ENCODE results near the gene IMPACT. TPM values are rescaled to one million over a fixed set of nuclear protein-coding genes. Genes with fewer than 3 reads are reported as not detected.

IMPACT gene
- total and polyA plus RNA-seq, 2 of the 4 experiments (the other 2 are of a cell fraction) = 11.8 to 13.8 TPM

DNA sequence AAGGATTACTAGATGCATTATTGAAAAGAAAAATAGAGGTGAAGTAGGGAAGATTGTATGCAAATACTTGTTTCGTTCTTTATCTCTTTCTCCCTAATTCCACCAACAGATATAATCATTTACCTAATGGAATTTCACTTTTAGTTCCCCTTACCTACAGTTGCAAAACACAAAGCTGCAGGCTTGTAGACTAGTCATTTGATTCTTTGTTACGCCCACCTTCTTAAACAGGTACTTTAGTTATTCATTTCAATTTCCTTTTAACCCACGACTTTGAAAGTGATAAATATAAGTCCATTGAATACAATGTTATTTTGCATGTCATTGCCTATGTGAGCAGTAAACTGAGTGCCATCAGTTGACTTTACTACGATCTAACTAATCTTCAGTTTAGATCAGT, 30.1 kb downstream of the IMPACT start:
- WGBS, 2 experiments (ENCODE audit: extremely low coverage in 2 of 2, insufficient read length in 1 of 2) = no CpG with 5 or more reads among the region's 4 CpGs
- no peak for TF ChIP-seq POLR2A (IDR thresholded peaks at IDR 0.05; ENCODE audit: low read depth, low read length)
- TF ChIP-seq MXI1 (IDR thresholded peaks at IDR 0.05; ENCODE audit: borderline replicate concordance, low read depth, low read length) = no peak
- no peak for TF ChIP-seq MAFK (IDR thresholded peaks at IDR 0.05; ENCODE audit: low read depth, low read length)
- TF ChIP-seq RAD21 (IDR thresholded peaks at IDR 0.05; ENCODE audit: low read length) = no peak
- TF ChIP-seq NFE2L2 (IDR thresholded peaks at IDR 0.05; ENCODE audit: low read depth, low read length) = no peak
- TF ChIP-seq SMC3 (IDR thresholded peaks at IDR 0.05; ENCODE audit: low read depth, low read length) = no peak
- TF ChIP-seq CHD1 (IDR thresholded peaks at IDR 0.05; ENCODE audit: low read depth, low read length) = no peak
- TF ChIP-seq, protein P1, sequence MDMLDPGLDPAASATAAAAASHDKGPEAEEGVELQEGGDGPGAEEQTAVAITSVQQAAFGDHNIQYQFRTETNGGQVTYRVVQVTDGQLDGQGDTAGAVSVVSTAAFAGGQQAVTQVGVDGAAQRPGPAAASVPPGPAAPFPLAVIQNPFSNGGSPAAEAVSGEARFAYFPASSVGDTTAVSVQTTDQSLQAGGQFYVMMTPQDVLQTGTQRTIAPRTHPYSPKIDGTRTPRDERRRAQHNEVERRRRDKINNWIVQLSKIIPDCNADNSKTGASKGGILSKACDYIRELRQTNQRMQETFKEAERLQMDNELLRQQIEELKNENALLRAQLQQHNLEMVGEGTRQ (IDR thresholded peaks at IDR 0.05; ENCODE audit: low read depth, low read length) = no peak
- no peak for TF ChIP-seq MAZ (IDR thresholded peaks at IDR 0.05; ENCODE audit: borderline replicate concordance, low read depth, low read length)
- TF ChIP-seq, protein P2, sequence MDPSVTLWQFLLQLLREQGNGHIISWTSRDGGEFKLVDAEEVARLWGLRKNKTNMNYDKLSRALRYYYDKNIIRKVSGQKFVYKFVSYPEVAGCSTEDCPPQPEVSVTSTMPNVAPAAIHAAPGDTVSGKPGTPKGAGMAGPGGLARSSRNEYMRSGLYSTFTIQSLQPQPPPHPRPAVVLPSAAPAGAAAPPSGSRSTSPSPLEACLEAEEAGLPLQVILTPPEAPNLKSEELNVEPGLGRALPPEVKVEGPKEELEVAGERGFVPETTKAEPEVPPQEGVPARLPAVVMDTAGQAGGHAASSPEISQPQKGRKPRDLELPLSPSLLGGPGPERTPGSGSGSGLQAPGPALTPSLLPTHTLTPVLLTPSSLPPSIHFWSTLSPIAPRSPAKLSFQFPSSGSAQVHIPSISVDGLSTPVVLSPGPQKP (IDR thresholded peaks at IDR 0.05; ENCODE audit: borderline replicate concordance, low read depth, low read length) = no peak
- no peak for TF ChIP-seq RFX5 (IDR thresholded peaks at IDR 0.05; ENCODE audit: low read depth, low read length)
- TF ChIP-seq, protein P3, sequence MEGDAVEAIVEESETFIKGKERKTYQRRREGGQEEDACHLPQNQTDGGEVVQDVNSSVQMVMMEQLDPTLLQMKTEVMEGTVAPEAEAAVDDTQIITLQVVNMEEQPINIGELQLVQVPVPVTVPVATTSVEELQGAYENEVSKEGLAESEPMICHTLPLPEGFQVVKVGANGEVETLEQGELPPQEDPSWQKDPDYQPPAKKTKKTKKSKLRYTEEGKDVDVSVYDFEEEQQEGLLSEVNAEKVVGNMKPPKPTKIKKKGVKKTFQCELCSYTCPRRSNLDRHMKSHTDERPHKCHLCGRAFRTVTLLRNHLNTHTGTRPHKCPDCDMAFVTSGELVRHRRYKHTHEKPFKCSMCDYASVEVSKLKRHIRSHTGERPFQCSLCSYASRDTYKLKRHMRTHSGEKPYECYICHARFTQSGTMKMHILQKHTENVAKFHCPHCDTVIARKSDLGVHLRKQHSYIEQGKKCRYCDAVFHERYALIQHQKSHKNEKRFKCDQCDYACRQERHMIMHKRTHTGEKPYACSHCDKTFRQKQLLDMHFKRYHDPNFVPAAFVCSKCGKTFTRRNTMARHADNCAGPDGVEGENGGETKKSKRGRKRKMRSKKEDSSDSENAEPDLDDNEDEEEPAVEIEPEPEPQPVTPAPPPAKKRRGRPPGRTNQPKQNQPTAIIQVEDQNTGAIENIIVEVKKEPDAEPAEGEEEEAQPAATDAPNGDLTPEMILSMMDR (conservative IDR thresholded peaks at IDR 0.05; ENCODE audit: low read depth, low read length) = no peak
- no peak for TF ChIP-seq CEBPB (IDR thresholded peaks at IDR 0.05; ENCODE audit: low read depth, low read length)
- no peak for TF ChIP-seq RCOR1 (IDR thresholded peaks at IDR 0.05; ENCODE audit: insufficient replicate concordance, low read length)
- no peak for TF ChIP-seq BHLHE40 (IDR thresholded peaks at IDR 0.05; ENCODE audit: low read depth, low read length)
- H2BK5ac ChIP-seq (ENCODE audit: low read depth, low read length, poor library complexity, severe bottlenecking) = no peak overlapping the region
- ATAC-seq (ENCODE audit: low read depth) (no peak), DNase-seq (no peak)
- H3K4ac ChIP-seq (ENCODE audit: low read depth, low read length) = no peak overlapping the region
- intact Hi-C loops (cut with micrococcal nuclease) (no loop called here), in situ Hi-C loops (cut with MboI; ENCODE audit: low sequenced_read_pairs) (no loop called here), dilution Hi-C loops (cut with HindIII; ENCODE audit: low sequenced_read_pairs, unreplicated experiment) (no loop called here)
- H2AFZ ChIP-seq (replicated peaks; ENCODE audit: low read length, poor library complexity) = no peak overlapping the region
- no peak overlapping the region for H3K9ac ChIP-seq (ENCODE audit: low read depth, low read length)
- no TSS peak for BruUV-seq (replicated peaks)
- no peaks in the 10 kb centered on the region for H3K4me1 ChIP-seq (ENCODE audit: control insufficient read depth, insufficient read depth, low read length)
- no peak overlapping the region for H3K4me3 ChIP-seq (ENCODE audit: insufficient read depth, low read depth, low read length)
- no peak overlapping the region for H2AK9ac ChIP-seq (replicated peaks; ENCODE audit: low read depth, low read length, poor library complexity)
- H3K4me2 ChIP-seq (ENCODE audit: low read depth, low read length) = no peak overlapping the region
- no peak overlapping the region for H3K18ac ChIP-seq (ENCODE audit: low read depth, low read length)
- H4K91ac ChIP-seq (ENCODE audit: insufficient read depth, low read depth, low read length) = no peak overlapping the region
- CTCF ChIA-PET = no interaction called here
- H2AK5ac ChIP-seq (ENCODE audit: low read depth, low read length) = no peak overlapping the region
- no peaks in the 10 kb centered on the region for H4K20me1 ChIP-seq (ENCODE audit: insufficient read depth, low read length)
- H4K5ac ChIP-seq (ENCODE audit: low read depth, low read length) = no peak overlapping the region
- H2BK120ac ChIP-seq (ENCODE audit: low read depth, low read length) = no peak overlapping the region
- no peaks in the 10 kb centered on the region for H3K27me3 ChIP-seq (ENCODE audit: control insufficient read depth, insufficient read depth, low read length)
- no peak overlapping the region for H2BK15ac ChIP-seq (ENCODE audit: low read depth, low read length)
- H3K27ac ChIP-seq (ENCODE audit: insufficient read depth, low read length) = no peak overlapping the region
- no peak overlapping the region for H3K56ac ChIP-seq (ENCODE audit: extremely low read depth, insufficient read depth, low read length)
- H3K14ac ChIP-seq (replicated peaks; ENCODE audit: low read depth, low read length) = no peak overlapping the region
- H3K36me3 ChIP-seq (ENCODE audit: control insufficient read depth, insufficient read depth, low read length) = peaks cover 4% of the 10 kb centered on the region; the same call in 1 of the 2 replicates
- H4K8ac ChIP-seq (ENCODE audit: low read depth in 2 of 2, low read length in 2 of 2) = no peak overlapping the region
- no peak overlapping the region for H3K23ac ChIP-seq (ENCODE audit: low read depth, low read length)
- no peak overlapping the region for H2BK20ac ChIP-seq (ENCODE audit: low read depth, low read length)
- POLR2A ChIA-PET (ENCODE audit: unreplicated experiment) = no interaction called here
- no peaks in the 10 kb centered on the region for H3K79me1 ChIP-seq (ENCODE audit: low read depth in 1 of 2, low read length in 2 of 2)
- no peaks in the 10 kb centered on the region for H3K9me3 ChIP-seq (ENCODE audit: control insufficient read depth, insufficient read depth, low read length)
- no peaks in the 10 kb centered on the region for H3K9me1 ChIP-seq (ENCODE audit: insufficient read depth, low read length)
